OCI-LY3 (cell line): ENCODE results near the gene TMTC4.

ENCODE experiments used
- CTCF ChIP-seq: fragments of 200-600, 300-600 bp; sonication (generic); IDR thresholded peaks from 2 replicates; pipeline ENCODE4 v1.5.1; 2014; ENCODE audit warnings: antibody characterized with exemption, low read length, low read depth
- EZH2phosphoT487 ChIP-seq: fragments of 200-600 bp; shearing (Covaris generic); IDR thresholded peaks from 2 replicates; pipeline ENCODE4 v1.6.1; 2018; ENCODE audit warnings: antibody characterized with exemption, mixed run types, low read depth

- TF ChIP-seq CTCF (no peak), EZH2phosphoT487 (no peak)
Observed at GRCh38 chr13:100648354-100648753, 26.2 kb downstream of the TMTC4 start.
